Hepatocyte (in vitro differentiated cells): ENCODE measurements around the gene PLD1. TPM values are rescaled to one million over a fixed set of nuclear protein-coding genes. Genes with fewer than 3 reads are reported as not detected.
A peak's percentile ranks its signal among the peaks of the same experiment; 100 is the strongest.

Experiments
- DNase-seq: peaks from one replicate; pipeline ENCODE4 v3.0.0-alpha.2; 2016; ENCODE audit warnings: low spot score
- H2AFZ ChIP-seq: fragments of 200-600 bp; sonication (generic); 2 replicates; pipeline ENCODE4 v1.6.0; 2016; ENCODE audit warnings: antibody characterized with exemption, mild to moderate bottlenecking
- H3K27ac ChIP-seq: fragments of 200-600 bp; sonication (generic); 2 replicates; pipeline ENCODE4 v1.5.1; 2016; ENCODE audit warnings: mild to moderate bottlenecking
- H3K27me3 ChIP-seq: fragments of 200-600 bp; sonication (generic); 2 replicates; pipeline ENCODE4 v1.6.1; 2016
- H3K36me3 ChIP-seq: fragments of 200-600 bp; sonication (generic); replicated peaks from 2 replicates; pipeline ENCODE4 v1.5.1; 2016; ENCODE audit warnings: low read depth; ENCODE audit not compliant: insufficient read depth
- H3K4me1 ChIP-seq: fragments of 200-600 bp; sonication (generic); 2 replicates; pipeline ENCODE4 v1.5.1; 2016; ENCODE audit warnings: mild to moderate bottlenecking, moderate library complexity; ENCODE audit not compliant: insufficient read depth
- H3K4me2 ChIP-seq: fragments of 200-600 bp; sonication (generic); 2 replicates; pipeline ENCODE4 v1.6.0; 2016
- H3K4me3 ChIP-seq: fragments of 200-600 bp; sonication (generic); 2 replicates; pipeline ENCODE4 v1.5.1; 2016; ENCODE audit warnings: mild to moderate bottlenecking
- H3K79me2 ChIP-seq: fragments of 200-600 bp; sonication (generic); 2 replicates; pipeline ENCODE4 v1.6.0; 2017; ENCODE audit warnings: mild to moderate bottlenecking
- H3K9me2 ChIP-seq: fragments of 200-600 bp; sonication (generic); replicated peaks from 2 replicates; pipeline ENCODE4 v1.6.0; 2017; ENCODE audit warnings: mild to moderate bottlenecking; ENCODE audit not compliant: insufficient read depth
- H3K9me3 ChIP-seq: fragments of 200-600 bp; sonication (generic); 2 replicates; pipeline ENCODE4 v1.5.1; 2016; ENCODE audit warnings: low read depth, mild to moderate bottlenecking
- H4K20me1 ChIP-seq: fragments of 200-600 bp; sonication (generic); 2 replicates; pipeline ENCODE4 v1.6.0; 2016; ENCODE audit warnings: mild to moderate bottlenecking; ENCODE audit not compliant: insufficient read depth, poor library complexity, severe bottlenecking
- EZH2 ChIP-seq: fragments of 200-600 bp; sonication (generic); IDR thresholded peaks from 2 replicates; pipeline ENCODE4 v1.6.1; 2016; ENCODE audit warnings: antibody characterized with exemption, mild to moderate bottlenecking, borderline replicate concordance
- EZH2phosphoT487 ChIP-seq: fragments of 200-600 bp; sonication (generic); IDR thresholded peaks from one replicate; pipeline ENCODE4 v1.6.1; 2018; ENCODE audit warnings: antibody characterized with exemption, mild to moderate bottlenecking, low read depth, moderate library complexity; ENCODE audit not compliant: unreplicated experiment, severe bottlenecking
- WGBS: methylation state at CpG from one replicate; pipeline ENCODE4 v1.1.6; 2016; ENCODE audit warnings: low lambda C conversion rate; ENCODE audit errors: missing lambda C conversion rate; 5-methylcytosine and 5-hydroxymethylcytosine counted together
- polyA plus RNA-seq: library from polyadenylated mRNA; unstranded; fragments of >200 nt; fragmentation: Nextera tagmentation; extraction: Ambion mirVana; gene quantifications from 2 replicates; pipeline ENCODE4 v1.2.1, GENCODE V29; 2016
- total RNA-seq: library from RNA; depleted of rRNA; stranded (reverse); fragments of >200 nt; gene quantifications from 2 replicates; pipeline ENCODE4 v1.2.3, GENCODE V29; 2014
- TF ChIP-seq, protein P1 (sequence below): fragments of 200-600 bp; sonication (generic); IDR thresholded peaks from 2 replicates; pipeline ENCODE4 v1.5.1; 2016; ENCODE audit warnings: antibody characterized with exemption, mild to moderate bottlenecking; ENCODE audit not compliant: poor library complexity

Gene PLD1
- total and polyA plus RNA-seq, 2 experiments from 2014 or later, result 29.4 to 71.1 TPM

DNA sequence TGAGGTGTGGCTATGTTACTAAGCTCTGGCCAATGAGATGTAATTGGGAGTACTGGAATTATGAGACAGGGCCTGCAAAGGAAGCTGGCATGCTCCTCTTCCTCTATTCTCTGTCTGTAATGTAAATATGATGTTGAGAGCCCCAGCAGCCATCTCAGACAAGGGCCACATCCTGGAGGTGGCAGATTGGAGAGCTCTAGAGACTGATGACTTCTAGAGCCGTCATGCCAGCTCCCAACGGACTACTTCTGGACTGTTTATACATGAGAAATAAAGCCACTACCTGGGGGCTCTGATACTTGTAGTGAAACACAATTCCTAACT lies 19.7 kb downstream of the PLD1 start:
- H3K27ac ChIP-seq, result no peak overlapping the region
- H3K4me2 ChIP-seq, result no peak overlapping the region
- no peaks in the 10 kb centered on the region for H3K27me3 ChIP-seq
- WGBS, result 56% methylated on average over 2 of the region's 2 CpGs
- DNase-seq, result no peak
- no peaks in the 10 kb centered on the region for H3K36me3 ChIP-seq
- no peaks in the 10 kb centered on the region for H3K9me2 ChIP-seq
- no peak overlapping the region for H2AFZ ChIP-seq
- H3K4me3 ChIP-seq, result no peak overlapping the region
- peaks cover 21% of the 10 kb centered on the region for H3K4me1 ChIP-seq
- peaks cover 49% of the 10 kb centered on the region for H3K79me2 ChIP-seq
- no peaks in the 10 kb centered on the region for H3K9me3 ChIP-seq
- no peak for TF ChIP-seq EZH2
- TF ChIP-seq, protein P1, sequence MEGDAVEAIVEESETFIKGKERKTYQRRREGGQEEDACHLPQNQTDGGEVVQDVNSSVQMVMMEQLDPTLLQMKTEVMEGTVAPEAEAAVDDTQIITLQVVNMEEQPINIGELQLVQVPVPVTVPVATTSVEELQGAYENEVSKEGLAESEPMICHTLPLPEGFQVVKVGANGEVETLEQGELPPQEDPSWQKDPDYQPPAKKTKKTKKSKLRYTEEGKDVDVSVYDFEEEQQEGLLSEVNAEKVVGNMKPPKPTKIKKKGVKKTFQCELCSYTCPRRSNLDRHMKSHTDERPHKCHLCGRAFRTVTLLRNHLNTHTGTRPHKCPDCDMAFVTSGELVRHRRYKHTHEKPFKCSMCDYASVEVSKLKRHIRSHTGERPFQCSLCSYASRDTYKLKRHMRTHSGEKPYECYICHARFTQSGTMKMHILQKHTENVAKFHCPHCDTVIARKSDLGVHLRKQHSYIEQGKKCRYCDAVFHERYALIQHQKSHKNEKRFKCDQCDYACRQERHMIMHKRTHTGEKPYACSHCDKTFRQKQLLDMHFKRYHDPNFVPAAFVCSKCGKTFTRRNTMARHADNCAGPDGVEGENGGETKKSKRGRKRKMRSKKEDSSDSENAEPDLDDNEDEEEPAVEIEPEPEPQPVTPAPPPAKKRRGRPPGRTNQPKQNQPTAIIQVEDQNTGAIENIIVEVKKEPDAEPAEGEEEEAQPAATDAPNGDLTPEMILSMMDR, result no peak
- no peak for TF ChIP-seq EZH2phosphoT487
- H4K20me1 ChIP-seq, result no peaks in the 10 kb centered on the region

DNA sequence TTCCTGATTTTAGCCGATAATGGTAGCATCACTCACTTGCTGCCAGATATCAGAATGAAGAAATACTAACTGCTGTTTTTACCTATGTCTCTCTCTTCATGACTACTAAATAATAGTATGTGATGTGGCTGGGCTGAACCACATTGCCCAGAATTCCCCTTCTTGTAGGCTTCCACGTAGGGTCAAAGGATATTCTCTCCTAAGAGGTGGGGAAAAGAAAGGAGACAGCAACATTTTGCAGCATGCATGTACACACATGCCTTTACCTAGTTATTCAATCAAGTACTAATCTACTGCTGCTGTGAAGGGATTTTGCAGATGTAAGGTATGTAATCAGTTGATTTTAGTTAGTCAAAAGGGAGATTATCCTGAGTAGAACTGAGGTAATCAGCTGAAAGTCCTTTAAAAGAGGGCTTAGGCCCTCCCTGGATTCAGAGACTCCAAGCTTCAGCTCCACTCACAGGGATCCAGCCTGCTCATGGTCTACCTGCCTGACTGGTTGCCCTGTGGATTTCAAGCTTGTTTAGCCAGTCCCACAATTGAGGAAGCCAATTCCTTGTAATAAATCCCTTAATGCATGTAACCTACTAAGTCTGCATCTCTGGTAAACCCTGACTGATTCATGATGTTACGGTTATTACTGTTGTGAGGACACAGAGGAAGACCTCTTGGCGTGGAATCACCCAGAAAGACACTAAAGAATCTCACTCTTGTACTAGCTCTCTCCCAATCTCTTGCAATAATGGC lies 20.4 kb downstream of the PLD1 start:
- TF ChIP-seq EZH2 (no peak), EZH2phosphoT487 (no peak)
- TF ChIP-seq, protein P1, result no peak
- Histone ChIP-seq H4K20me1 (no peaks in the 10 kb centered on the region), H3K27ac (no peak overlapping the region), H3K9me2 (no peaks in the 10 kb centered on the region), H3K79me2 (peaks cover 46% of the 10 kb centered on the region), H3K36me3 (no peaks in the 10 kb centered on the region), H3K9me3 (no peaks in the 10 kb centered on the region), H2AFZ (no peak overlapping the region), H3K4me1 (peaks cover 21% of the 10 kb centered on the region), H3K27me3 (no peaks in the 10 kb centered on the region), H3K4me3 (no peak overlapping the region), H3K4me2 (no peak overlapping the region)
- DNase-seq, result no peak
- 89% methylated on average over 4 of the region's 4 CpGs for WGBS

DNA sequence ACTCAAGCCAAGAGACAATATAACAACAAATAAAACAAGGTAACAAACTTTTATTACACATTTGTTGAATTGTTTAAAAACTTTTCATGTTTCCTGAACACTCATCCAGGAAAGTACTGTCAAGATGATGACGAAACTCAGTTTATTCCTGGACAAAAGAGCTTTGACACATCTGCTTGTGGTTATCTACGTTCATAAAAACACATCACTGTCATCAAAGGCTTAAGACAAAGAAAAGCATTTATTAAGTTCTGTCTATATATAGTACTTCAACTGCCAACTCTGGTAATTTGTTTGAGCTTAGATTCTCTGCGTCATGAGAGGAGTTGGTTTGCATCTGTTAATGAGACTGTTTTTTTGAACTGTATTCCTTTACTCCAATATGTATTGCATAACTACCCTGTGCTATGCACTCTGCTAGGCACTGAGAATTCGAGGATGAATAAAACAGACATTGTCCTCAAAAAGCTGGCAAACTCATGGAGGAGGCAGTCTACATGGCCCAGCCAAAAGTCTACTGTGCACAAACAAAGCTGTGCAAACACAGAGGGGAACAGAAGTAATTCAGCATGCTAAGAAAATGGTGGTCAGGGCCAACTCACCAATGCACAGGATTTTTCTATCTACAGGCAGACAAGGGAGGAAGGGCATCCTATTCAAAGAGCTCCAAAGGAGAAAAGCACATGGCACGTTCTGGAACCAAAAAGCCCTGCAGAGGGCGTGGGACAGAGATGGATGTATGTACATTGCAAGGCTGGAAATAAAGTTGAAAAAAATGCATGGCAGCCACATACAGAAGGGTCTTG lies 21.5 kb downstream of the PLD1 start:
- peak; percentile 50 for DNase-seq
- H3K27ac ChIP-seq, result peak overlapping the region; percentile 63
- no peaks in the 10 kb centered on the region for H3K9me2 ChIP-seq
- no peak overlapping the region for H2AFZ ChIP-seq
- WGBS, result 54% methylated on average over 6 of the region's 6 CpGs
- H3K36me3 ChIP-seq, result no peaks in the 10 kb centered on the region
- no peaks in the 10 kb centered on the region for H3K27me3 ChIP-seq
- H3K79me2 ChIP-seq, result peaks cover 43% of the 10 kb centered on the region
- TF ChIP-seq EZH2phosphoT487, result peak; percentile 93
- TF ChIP-seq EZH2, result no peak
- TF ChIP-seq, protein P1, result peak; percentile 12
- H4K20me1 ChIP-seq, result no peaks in the 10 kb centered on the region
- H3K4me3 ChIP-seq, result no peak overlapping the region
- H3K9me3 ChIP-seq, result no peaks in the 10 kb centered on the region
- H3K4me1 ChIP-seq, result peaks cover 27% of the 10 kb centered on the region
- no peak overlapping the region for H3K4me2 ChIP-seq
